ENCODE results near the gene SMC1A.
"Not testable (repeated sequence)": the region's sequence is repeated elsewhere in the genome, so short reads cannot be mapped to it uniquely, and the experiment has no call there.

Gene SMC1A

DNA sequence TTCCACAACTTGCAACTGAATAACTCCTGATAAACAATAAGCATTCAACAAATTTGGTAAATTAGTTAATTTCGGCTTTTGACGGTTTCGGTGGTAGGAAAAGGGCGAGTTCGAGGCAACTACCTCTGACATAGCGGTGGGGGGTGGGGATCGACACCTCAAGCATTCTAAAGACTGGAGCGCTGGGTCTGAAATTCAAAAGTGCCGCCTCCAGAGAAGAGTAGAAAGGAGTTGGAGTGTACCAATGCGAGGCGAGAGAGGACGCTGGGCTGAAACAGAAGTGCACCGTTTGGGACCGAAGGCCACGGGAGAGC is 725 bp downstream of the SMC1A start:
- peak; percentile 45 for DNase-seq

DNA sequence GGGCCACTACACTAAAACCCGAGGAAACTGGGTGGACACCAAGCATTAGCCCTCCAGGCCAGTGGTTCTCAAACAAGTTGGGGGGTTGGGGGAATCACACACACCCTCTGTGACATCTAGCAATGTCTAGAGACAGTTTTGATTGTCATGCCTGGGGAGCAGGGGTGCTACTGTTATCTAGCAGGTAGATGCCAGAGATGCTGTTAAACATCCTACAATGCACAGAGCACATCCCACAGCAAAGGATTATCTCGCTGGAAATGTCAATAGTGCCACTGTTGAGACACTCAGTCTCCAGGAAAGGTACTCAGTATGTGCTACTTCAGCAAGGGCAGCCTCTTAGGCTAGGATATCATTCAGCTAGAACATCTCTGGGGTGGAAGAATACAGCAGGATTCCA is 1.3 kb downstream of the SMC1A start:
- DNase-seq, result no peak

DNA sequence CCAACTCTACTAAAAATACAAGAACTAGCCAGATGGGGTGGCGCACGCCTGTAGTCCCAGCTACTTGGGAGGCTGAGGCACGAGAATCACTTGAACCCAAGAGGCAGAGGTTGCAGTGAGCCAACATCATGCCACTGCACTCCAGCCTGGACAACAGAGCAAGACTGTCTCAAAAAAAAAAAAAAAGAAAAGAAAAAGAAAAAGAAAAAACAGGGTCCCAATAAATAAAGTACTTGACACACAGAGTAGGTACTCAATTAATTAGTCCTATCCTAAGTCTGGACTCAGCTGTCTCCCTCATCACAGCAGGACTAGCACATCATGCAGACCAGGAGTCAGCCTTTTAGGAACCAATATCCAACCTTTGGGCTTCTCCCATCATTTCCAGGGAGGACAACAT is 2.1 kb downstream of the SMC1A start:
- not testable (repeated sequence) for DNase-seq

- no peak for DNase-seq
Measured at GRCh38 chrX:53412446-53412845, 10.0 kb downstream of the SMC1A start.

- no peak for DNase-seq
Measured at GRCh38 chrX:53403535-53403934, 18.9 kb downstream of the SMC1A start.

- no peak for DNase-seq
Measured at GRCh38 chrX:53398216-53398615, 24.2 kb downstream of the SMC1A start.

DNA sequence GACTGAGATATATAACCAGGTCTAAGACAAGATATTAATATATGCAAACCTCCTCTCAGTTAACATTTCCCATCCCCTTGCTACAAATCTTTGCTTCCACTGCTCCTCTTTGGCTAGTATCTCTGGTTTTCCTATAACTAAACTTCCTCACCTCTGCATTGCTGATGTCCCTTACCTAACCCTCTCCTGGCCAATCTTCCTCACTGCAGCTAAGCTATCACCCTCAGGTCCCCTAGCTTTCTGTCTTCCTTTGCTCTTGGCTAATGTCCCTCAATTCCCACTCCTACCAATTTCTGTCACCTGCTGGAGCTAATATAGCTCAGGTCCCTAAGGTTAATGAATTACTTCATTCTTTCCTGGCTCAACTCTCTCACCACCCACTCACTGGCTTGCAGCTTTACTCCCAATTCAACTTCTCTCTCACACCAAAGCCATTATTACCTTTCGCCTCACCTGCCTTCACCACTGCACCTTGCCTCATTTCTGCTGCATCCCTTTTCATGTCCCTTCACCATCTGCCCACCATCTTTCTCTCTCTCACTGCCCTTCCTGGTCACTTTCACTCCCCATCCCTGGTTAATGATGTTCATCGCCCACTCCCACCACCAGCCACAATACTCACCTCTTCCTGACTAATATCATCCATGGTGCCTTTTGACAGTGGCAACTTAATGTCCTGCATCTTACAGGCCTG is 26.7 kb downstream of the SMC1A start:
- no peak for DNase-seq

DNA sequence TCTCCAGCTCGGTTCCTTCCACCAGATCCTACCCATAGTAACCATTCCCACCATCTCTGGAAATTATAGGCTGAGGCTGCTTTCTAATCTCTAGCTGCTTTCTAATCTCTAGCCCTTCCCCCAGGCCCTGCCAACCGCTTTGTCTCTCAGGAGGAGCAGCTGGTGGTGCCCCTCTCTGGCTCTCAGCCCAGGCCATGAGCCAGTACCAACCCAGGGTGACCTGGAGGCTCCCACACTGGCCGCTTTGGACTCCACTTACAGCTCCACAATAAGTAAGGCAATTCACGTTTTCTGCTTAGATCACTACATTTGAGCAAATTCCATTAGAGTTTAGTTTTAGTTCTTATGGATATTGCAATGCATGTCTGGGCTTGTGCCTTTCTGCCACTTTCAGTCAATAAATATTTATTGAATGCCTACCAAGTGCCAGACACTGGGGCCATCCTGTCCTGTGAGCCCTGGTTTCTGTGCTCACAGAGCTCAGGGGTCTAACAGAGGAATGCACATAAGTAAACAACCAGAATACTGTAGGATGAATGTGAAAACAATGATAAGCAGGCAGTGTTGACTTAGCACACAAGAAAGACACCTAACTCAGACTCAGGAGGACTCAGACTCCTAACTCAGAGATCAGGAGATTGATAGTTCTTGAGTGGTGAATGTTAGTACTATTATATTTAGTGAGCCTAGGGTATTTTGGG is 38.9 kb downstream of the SMC1A start:
- no peak for DNase-seq

- DNase-seq, result no peak
Measured at GRCh38 chrX:53379747-53380146, 42.7 kb downstream of the SMC1A start.

- no peak for DNase-seq
Measured at GRCh38 chrX:53379008-53379710, 43.3 kb downstream of the SMC1A start.

GRCh38 chrX:53377464-53377863 is 45.0 kb downstream of the SMC1A start:
- no peak for DNase-seq

DNA sequence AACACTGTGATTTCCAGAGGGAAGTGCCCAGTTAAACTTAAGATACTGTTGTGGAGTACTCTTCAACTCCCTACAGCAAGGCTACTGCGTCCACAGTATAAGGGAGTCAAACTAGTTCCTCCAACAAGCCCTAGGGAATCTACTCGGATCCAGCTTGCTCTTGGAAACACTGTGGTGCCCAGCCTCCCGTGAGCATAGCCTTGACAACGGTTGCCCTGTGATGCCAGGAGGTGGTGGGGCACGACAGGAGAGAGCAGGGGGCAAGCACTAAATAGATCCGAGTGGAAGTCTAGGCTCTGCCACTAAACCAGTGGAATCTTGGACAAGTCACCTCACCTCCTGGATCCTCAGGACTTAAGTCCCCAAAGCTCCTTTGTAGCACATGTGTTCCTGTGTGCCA is 45.6 kb downstream of the SMC1A start:
- no peak for DNase-seq

DNA sequence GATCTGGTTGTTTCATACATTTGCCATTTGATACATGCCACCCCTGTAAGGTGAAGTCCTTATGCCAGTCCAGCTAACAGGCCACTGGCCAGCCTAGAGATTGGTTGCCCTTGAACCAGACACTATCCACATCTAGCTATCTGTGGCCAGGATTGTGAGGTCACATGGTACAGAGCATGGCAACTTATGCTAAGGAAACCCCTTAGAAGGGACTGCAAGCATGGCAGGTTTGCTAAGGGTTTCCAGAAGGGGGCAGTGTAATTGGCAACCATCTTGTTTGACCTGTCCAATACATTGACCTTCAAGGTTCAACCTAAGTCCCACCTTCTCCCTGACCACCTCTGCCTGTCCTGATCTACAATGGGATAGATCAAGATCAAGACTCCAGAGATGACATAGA is 47.5 kb downstream of the SMC1A start:
- no peak for DNase-seq

DNA sequence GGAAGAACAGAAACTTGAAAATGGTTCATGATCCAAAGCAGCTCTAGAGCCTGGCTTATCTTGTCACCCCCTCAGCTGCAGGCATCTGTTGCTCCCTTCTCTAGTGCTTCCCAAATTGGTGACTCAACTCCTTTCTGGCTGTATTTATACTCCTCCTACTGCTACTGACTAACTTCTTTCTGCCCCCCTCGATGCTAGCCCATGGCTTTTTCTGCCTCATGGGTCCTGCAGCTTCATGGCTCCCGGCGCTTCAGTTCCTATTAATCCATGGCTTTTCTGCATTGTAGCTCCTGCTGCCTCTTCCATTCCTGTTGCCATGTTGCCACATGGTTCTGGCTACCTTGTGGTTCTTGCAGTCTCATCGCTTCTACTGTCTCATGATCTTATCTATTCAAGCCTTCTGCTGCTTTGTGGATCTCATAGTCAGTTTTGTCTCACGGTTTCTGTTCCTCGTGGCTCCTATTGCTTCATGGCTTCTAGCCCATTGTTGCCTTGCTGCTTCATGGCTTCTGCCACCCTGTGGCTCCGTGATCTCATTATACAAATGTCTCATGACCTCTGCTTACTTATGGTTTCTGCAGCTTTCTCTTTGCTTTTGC is 48.1 kb downstream of the SMC1A start:
- no peak for DNase-seq

DNA sequence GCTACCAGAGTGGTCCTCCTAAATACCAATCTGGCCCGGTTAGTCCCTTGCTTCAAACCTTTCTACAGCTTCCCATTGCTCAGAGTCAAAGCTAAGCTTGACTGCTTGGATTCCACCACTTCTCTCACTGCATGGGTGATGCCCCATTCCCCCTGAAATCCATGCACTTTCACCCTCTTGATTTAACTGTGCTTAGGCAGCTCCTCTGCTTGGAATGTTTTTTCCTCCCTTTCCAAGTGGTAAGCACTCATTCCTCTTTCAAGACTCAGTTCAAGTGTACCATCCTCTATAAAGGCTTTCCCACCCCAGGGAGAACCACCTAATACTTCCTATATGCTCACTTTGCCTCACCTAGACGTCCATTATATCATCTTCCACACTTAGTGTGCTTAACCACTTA is 49.1 kb downstream of the SMC1A start:
- DNase-seq, result no peak

DNA sequence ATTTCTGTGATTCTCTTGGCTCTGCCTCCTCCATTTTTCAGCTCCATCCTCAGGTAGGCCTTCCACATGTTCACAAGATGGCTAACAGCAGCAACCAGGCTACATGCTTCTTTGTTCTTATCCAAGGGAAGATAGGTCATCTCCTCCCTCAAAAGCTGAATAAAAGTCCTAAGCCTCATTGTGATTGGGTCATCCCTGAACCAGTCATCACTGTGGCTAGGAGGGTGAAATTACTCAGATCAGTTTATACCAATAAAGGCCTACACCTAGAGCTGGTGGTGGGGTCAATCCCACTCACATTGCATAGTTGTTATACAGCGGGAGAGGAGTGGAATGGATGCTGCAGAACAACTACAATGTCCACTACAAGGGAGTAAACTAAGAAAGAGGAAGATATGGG is 56.0 kb downstream of the SMC1A start:
- not testable (repeated sequence) for DNase-seq

GRCh38 chrX:53362449-53362848 is 60.0 kb downstream of the SMC1A start:
- no peak for DNase-seq

- no peak for DNase-seq
Measured at GRCh38 chrX:53357799-53358530, 64.5 kb downstream of the SMC1A start.

- DNase-seq, result no peak
Measured at GRCh38 chrX:53356186-53356585, 66.3 kb downstream of the SMC1A start.

- no peak for DNase-seq
Measured at GRCh38 chrX:53354669-53355068, 67.8 kb downstream of the SMC1A start.

GRCh38 chrX:53347948-53348347 is 74.5 kb downstream of the SMC1A start:
- no peak for DNase-seq

- DNase-seq, result no peak
Measured at GRCh38 chrX:53340852-53341645, 81.4 kb downstream of the SMC1A start.

Data from NCI-H1092 (cell line).